Measurements from ENCODE around the gene ZDHHC13. TPM values are rescaled to one million over a fixed set of nuclear protein-coding genes. Genes with fewer than 3 reads are reported as not detected.

The ZDHHC13 gene
- total RNA-seq, 1 experiment from 2014 or later: 21.8 TPM

DNA sequence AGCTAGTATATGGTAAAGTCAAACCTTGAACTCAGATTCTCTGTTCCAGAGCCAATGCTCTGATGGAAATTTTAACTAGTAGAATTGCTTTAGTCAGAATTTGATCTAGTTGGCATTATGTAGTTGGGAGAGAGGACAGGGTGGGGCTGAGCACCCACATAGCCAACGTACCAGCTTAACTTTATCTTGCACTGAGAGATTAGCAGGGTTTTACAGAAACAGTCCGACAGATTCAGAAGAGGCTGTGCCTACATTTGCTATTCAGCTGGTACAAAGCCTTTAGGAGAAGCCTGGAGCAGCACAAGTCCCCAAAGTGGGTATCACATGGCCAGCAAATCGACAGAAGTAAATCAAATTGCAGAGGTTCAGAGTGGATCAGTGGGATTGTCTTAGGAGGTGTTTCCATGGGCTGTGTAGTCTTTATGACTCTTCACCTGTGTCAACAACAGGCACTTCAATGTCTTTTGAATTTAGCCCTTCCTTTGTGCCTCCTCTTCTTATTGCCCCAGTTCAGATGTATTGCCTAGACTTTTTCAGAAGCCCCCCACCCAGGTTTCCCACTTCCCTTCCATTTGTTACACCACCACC, 92.1 kb downstream of the ZDHHC13 start:
- ChIA-PET RAD21 (ENCODE audit: low non-redundant PET in 1 of 2, low total read pairs in 2 of 2, uncharacterized antibody in 2 of 2, unreplicated experiment in 2 of 2) (no interaction called here), POLR2A (no interaction called here), CTCF (no interaction called here)
- no peak for DNase-seq (ENCODE audit: low read depth, low spot score)
- no TSS peak for BruUV-seq (replicated peaks)
- no peaks in the 10 kb centered on the region for H3K36me3 ChIP-seq (ENCODE audit: control insufficient read depth in 1 of 2, insufficient read depth in 2 of 2, low read length in 2 of 2)
- H3K4me1 ChIP-seq (ENCODE audit: control insufficient read depth in 1 of 2, insufficient read depth in 2 of 2, low read length in 2 of 2): peaks cover 0 to 2% of the 10 kb centered on the region in 2 experiments; a peak in 1 of 4 replicates
- TF ChIP-seq CEBPB (IDR thresholded peaks at IDR 0.05; ENCODE audit: low read depth): no peak
- TF ChIP-seq TCF7L2 (IDR thresholded peaks at IDR 0.05; ENCODE audit: borderline replicate concordance, extremely low read depth, insufficient read depth, insufficient read length): no peak
- TF ChIP-seq YY1 (IDR thresholded peaks at IDR 0.05; ENCODE audit: extremely low read depth, insufficient replicate concordance, low read depth, low read length): no peak
- TF ChIP-seq, protein P1, sequence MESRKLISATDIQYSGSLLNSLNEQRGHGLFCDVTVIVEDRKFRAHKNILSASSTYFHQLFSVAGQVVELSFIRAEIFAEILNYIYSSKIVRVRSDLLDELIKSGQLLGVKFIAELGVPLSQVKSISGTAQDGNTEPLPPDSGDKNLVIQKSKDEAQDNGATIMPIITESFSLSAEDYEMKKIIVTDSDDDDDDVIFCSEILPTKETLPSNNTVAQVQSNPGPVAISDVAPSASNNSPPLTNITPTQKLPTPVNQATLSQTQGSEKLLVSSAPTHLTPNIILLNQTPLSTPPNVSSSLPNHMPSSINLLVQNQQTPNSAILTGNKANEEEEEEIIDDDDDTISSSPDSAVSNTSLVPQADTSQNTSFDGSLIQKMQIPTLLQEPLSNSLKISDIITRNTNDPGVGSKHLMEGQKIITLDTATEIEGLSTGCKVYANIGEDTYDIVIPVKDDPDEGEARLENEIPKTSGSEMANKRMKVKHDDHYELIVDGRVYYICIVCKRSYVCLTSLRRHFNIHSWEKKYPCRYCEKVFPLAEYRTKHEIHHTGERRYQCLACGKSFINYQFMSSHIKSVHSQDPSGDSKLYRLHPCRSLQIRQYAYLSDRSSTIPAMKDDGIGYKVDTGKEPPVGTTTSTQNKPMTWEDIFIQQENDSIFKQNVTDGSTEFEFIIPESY (IDR thresholded peaks at IDR 0.05; ENCODE audit: extremely low read depth, insufficient replicate concordance, low read length): no peak
- TF ChIP-seq EGR1 (IDR thresholded peaks at IDR 0.05; ENCODE audit: low read depth): no peak
- TF ChIP-seq SP1 (IDR thresholded peaks at IDR 0.05; ENCODE audit: low read depth): no peak
- no peak for TF ChIP-seq POLR2AphosphoS5 (IDR thresholded peaks at IDR 0.05; ENCODE audit: low read depth, low read length)
- no peak overlapping the region for H3K4me3 ChIP-seq (replicated peaks in 1 of 2; ENCODE audit: low read depth in 1 of 2, low read length in 2 of 2)
- ATAC-seq: no peak
- no peaks in the 10 kb centered on the region for H3K79me2 ChIP-seq (ENCODE audit: insufficient read depth, low read length)
- H3K9ac ChIP-seq (ENCODE audit: low read length): no peak overlapping the region
- H3K9me2 ChIP-seq (ENCODE audit: insufficient read depth): no peaks in the 10 kb centered on the region
- H4K20me1 ChIP-seq (ENCODE audit: insufficient read depth): no peaks in the 10 kb centered on the region
- H3K9me3 ChIP-seq (ENCODE audit: control insufficient read depth in 1 of 2, insufficient read depth in 1 of 2, low read depth in 1 of 2, low read length in 2 of 2): no peaks in the 10 kb centered on the region
- no peak overlapping the region for H3K4me2 ChIP-seq (ENCODE audit: low read length)
- intact Hi-C loops (cut with micrococcal nuclease): no loop called here
- peaks cover 24% of the 10 kb centered on the region for H3K27me3 ChIP-seq (ENCODE audit: insufficient read depth, low read length)
- no peak overlapping the region for H2AFZ ChIP-seq (ENCODE audit: low read depth, low read length, poor library complexity, severe bottlenecking)
- H3K27ac ChIP-seq (ENCODE audit: low read depth, low read length): no peak overlapping the region

Measured in HCT116 (cell line).